HG02642 (cell line): ENCODE measurements around the gene KCNK3.

Experiments used
- ATAC-seq: cut with Tn5 transposase; IDR thresholded peaks from one replicate; pipeline ENCODE4 v1.9.1; 2021; ENCODE audit warnings: mild to moderate bottlenecking; ENCODE audit not compliant: unreplicated experiment, poor library complexity

Gene KCNK3

GRCh38 chr2:26724784-26725520 lies 32.4 kb downstream of the KCNK3 start:
- ATAC-seq: no peak

- ATAC-seq: no peak
Measured at GRCh38 chr2:26725521-26725820, 32.9 kb downstream of the KCNK3 start.

GRCh38 chr2:26726228-26726627 lies 33.7 kb downstream of the KCNK3 start:
- no peak for ATAC-seq

- ATAC-seq: no peak
Measured at GRCh38 chr2:26727641-26728561, 35.4 kb downstream of the KCNK3 start.

GRCh38 chr2:26729311-26729710 lies 36.8 kb downstream of the KCNK3 start:
- no peak for ATAC-seq

- ATAC-seq: no peak
Measured at GRCh38 chr2:26730549-26731344, 38.2 kb downstream of the KCNK3 start.

GRCh38 chr2:26731714-26732113 lies 39.2 kb downstream of the KCNK3 start:
- ATAC-seq: no peak

- ATAC-seq: no peak
Measured at GRCh38 chr2:26732446-26732845, 39.9 kb downstream of the KCNK3 start.

GRCh38 chr2:26733413-26733812 lies 40.9 kb downstream of the KCNK3 start:
- ATAC-seq: no peak

GRCh38 chr2:26735097-26735496 lies 42.6 kb downstream of the KCNK3 start:
- no peak for ATAC-seq

- ATAC-seq: no peak
Measured at GRCh38 chr2:26735883-26736588, 43.5 kb downstream of the KCNK3 start.

GRCh38 chr2:26737221-26737620 lies 44.7 kb downstream of the KCNK3 start:
- ATAC-seq: no peak

- ATAC-seq: no peak
Measured at GRCh38 chr2:26738481-26738880, 46.0 kb downstream of the KCNK3 start.

GRCh38 chr2:26739514-26739913 lies 47.0 kb downstream of the KCNK3 start:
- no peak for ATAC-seq

- ATAC-seq: no peak
Measured at GRCh38 chr2:26740346-26740745, 47.8 kb downstream of the KCNK3 start.

GRCh38 chr2:26740890-26741302 lies 48.4 kb downstream of the KCNK3 start:
- ATAC-seq: no peak

- no peak for ATAC-seq
Measured at GRCh38 chr2:26742048-26742770, 49.7 kb downstream of the KCNK3 start.

- no peak for ATAC-seq
Measured at GRCh38 chr2:26743852-26744251, 51.3 kb downstream of the KCNK3 start.

- ATAC-seq: no peak
Measured at GRCh38 chr2:26744953-26745352, 52.4 kb downstream of the KCNK3 start.
